ENCODE results near the gene SPAG16. TPM values are rescaled to one million over a fixed set of nuclear protein-coding genes. Genes with fewer than 3 reads are reported as not detected.

The SPAG16 gene
- total RNA-seq, 2 experiments from 2014 or later, result 2.8 to 3.2 TPM

DNA sequence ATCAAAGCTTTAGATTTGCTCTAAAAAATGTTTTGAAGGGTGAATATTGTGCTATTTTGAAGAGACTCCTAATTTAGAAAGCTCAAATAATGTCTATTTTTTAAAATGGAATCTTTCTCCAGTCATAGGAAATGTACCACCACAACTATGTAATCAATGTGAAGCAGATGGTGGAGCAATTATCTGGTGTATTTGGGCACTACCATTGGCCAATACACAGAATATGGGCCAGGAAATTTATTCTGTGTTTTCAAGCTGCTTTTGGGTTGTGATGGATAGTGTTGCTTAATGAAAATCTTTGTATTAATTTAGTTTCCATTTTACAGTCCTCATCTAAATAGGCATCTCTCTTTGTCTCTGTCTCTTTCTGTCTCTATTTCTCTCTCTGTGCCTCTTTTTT is 1109.5 kb downstream of the SPAG16 start:
- POLR2A ChIA-PET, result no interaction called here
- no peak overlapping the region for H3K27ac ChIP-seq (ENCODE audit: low read depth in 1 of 2, low read length in 2 of 2)
- no peaks in the 10 kb centered on the region for H3K27me3 Mint-ChIP-seq
- H3K36me3 ChIP-seq (ENCODE audit: insufficient read depth, low read length), result no peaks in the 10 kb centered on the region
- TF ChIP-seq, protein P1, sequence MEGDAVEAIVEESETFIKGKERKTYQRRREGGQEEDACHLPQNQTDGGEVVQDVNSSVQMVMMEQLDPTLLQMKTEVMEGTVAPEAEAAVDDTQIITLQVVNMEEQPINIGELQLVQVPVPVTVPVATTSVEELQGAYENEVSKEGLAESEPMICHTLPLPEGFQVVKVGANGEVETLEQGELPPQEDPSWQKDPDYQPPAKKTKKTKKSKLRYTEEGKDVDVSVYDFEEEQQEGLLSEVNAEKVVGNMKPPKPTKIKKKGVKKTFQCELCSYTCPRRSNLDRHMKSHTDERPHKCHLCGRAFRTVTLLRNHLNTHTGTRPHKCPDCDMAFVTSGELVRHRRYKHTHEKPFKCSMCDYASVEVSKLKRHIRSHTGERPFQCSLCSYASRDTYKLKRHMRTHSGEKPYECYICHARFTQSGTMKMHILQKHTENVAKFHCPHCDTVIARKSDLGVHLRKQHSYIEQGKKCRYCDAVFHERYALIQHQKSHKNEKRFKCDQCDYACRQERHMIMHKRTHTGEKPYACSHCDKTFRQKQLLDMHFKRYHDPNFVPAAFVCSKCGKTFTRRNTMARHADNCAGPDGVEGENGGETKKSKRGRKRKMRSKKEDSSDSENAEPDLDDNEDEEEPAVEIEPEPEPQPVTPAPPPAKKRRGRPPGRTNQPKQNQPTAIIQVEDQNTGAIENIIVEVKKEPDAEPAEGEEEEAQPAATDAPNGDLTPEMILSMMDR (IDR thresholded peaks at IDR 0.05), result no peak
- H3K9me3 ChIP-seq (ENCODE audit: control insufficient read depth in 1 of 2, insufficient read depth in 1 of 2, low read length in 2 of 2), result peaks cover 0 to 4% of the 10 kb centered on the region in 2 experiments
- no peaks in the 10 kb centered on the region for H3K9me3 Mint-ChIP-seq
- CTCF ChIA-PET, result no interaction called here
- intact Hi-C loops (cut with DNase I, micrococcal nuclease), result no loop called here
- ATAC-seq (ENCODE audit: poor library complexity) (no peak), DNase-seq (no peak)
- no peaks in the 10 kb centered on the region for H3K36me3 Mint-ChIP-seq (ENCODE audit: low read depth)
- no peaks in the 10 kb centered on the region for H3K4me1 ChIP-seq (ENCODE audit: insufficient read depth, low read length)
- no peak overlapping the region for H3K4me3 Mint-ChIP-seq
- no peaks in the 10 kb centered on the region for H3K27me3 ChIP-seq (ENCODE audit: control insufficient read depth in 1 of 2, insufficient read depth in 2 of 2, low read length in 2 of 2)
- H3K4me1 Mint-ChIP-seq (ENCODE audit: low read depth), result no peaks in the 10 kb centered on the region
- H3K27ac Mint-ChIP-seq, result no peak overlapping the region
- H3K4me3 ChIP-seq (ENCODE audit: low read length), result no peak overlapping the region

DNA sequence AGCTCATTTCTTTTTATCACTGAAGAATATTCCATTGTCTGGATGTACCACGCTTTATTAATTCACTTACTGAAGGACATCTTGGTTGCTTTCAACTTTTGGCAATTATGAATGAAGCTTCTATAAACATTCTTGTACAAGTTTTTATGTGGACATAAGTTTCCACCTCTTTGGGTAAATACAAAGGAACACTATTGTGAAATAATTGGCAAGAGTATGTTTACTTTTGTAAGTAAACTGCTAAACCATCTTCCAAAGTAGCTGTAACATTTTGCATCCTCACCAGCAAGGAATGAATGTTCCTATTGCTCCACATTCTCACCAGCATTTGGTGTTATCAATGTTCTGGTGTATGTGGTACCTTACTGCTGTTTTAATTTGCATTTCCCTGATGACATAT is 1110.8 kb downstream of the SPAG16 start:
- no peaks in the 10 kb centered on the region for H3K27me3 ChIP-seq (ENCODE audit: control insufficient read depth in 1 of 2, insufficient read depth in 2 of 2, low read length in 2 of 2)
- no peak overlapping the region for H3K4me3 ChIP-seq (ENCODE audit: low read length)
- H3K4me1 Mint-ChIP-seq (ENCODE audit: low read depth), result no peaks in the 10 kb centered on the region
- no peak for DNase-seq
- ChIA-PET CTCF (no interaction called here), POLR2A (no interaction called here)
- intact Hi-C loops (cut with DNase I, micrococcal nuclease), result no loop called here
- no peak overlapping the region for H3K27ac ChIP-seq (ENCODE audit: low read depth in 1 of 2, low read length in 2 of 2)
- TF ChIP-seq, protein P1 (IDR thresholded peaks at IDR 0.05), result no peak
- no peak overlapping the region for H3K4me3 Mint-ChIP-seq
- no peak for ATAC-seq (ENCODE audit: poor library complexity)
- no peaks in the 10 kb centered on the region for H3K9me3 Mint-ChIP-seq
- no peaks in the 10 kb centered on the region for H3K36me3 Mint-ChIP-seq (ENCODE audit: low read depth)
- no peak overlapping the region for H3K27ac Mint-ChIP-seq
- H3K9me3 ChIP-seq (ENCODE audit: control insufficient read depth in 1 of 2, insufficient read depth in 1 of 2, low read length in 2 of 2), result peaks cover 0 to 4% of the 10 kb centered on the region in 2 experiments
- no peaks in the 10 kb centered on the region for H3K4me1 ChIP-seq (ENCODE audit: insufficient read depth, low read length)
- no peaks in the 10 kb centered on the region for H3K36me3 ChIP-seq (ENCODE audit: insufficient read depth, low read length)
- H3K27me3 Mint-ChIP-seq, result no peaks in the 10 kb centered on the region

DNA sequence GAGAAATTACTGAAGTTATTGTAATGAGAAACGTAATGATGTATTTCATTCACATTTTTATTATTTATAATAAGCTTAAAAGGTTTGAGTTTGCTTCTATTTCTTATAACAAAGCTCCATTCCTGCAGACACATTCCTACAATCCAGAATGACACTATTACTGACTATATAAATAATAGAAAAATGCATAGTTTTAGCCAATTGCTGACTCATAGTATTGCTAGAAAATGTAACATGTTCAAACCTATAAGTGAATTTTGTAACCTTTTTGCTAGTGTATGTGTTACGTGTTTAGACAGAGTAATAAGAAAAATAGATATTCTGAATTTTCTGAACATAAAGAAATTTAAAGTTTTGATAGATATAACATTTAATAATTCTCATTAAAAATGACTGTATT is 1117.3 kb downstream of the SPAG16 start:
- no peaks in the 10 kb centered on the region for H3K9me3 Mint-ChIP-seq
- no peak for ATAC-seq (ENCODE audit: poor library complexity)
- H3K4me1 ChIP-seq (ENCODE audit: insufficient read depth, low read length), result no peaks in the 10 kb centered on the region
- CTCF ChIA-PET, result no interaction called here
- H3K4me3 ChIP-seq (ENCODE audit: low read length), result no peak overlapping the region
- intact Hi-C loops (cut with DNase I, micrococcal nuclease), result no loop called here
- TF ChIP-seq, protein P1 (IDR thresholded peaks at IDR 0.05), result no peak
- POLR2A ChIA-PET, result no interaction called here
- no peak overlapping the region for H3K4me3 Mint-ChIP-seq
- no peaks in the 10 kb centered on the region for H3K27me3 ChIP-seq (ENCODE audit: control insufficient read depth in 1 of 2, insufficient read depth in 2 of 2, low read length in 2 of 2)
- no peaks in the 10 kb centered on the region for H3K4me1 Mint-ChIP-seq (ENCODE audit: low read depth)
- H3K9me3 ChIP-seq (ENCODE audit: control insufficient read depth in 1 of 2, insufficient read depth in 1 of 2, low read length in 2 of 2), result peaks cover 0 to 4% of the 10 kb centered on the region in 2 experiments
- H3K27ac ChIP-seq (ENCODE audit: low read depth in 1 of 2, low read length in 2 of 2), result no peak overlapping the region
- no peaks in the 10 kb centered on the region for H3K36me3 Mint-ChIP-seq (ENCODE audit: low read depth)
- H3K27ac Mint-ChIP-seq, result no peak overlapping the region
- no peaks in the 10 kb centered on the region for H3K36me3 ChIP-seq (ENCODE audit: insufficient read depth, low read length)
- H3K27me3 Mint-ChIP-seq, result no peaks in the 10 kb centered on the region
- DNase-seq, result no peak
